Muscle layer of duodenum (tissue), 2 donors: ENCODE measurements around the gene HOXA9.

Source experiments
- H3K27ac ChIP-seq: one replicate; pipeline ENCODE4 v1.7.0; 2013; ENCODE audit warnings: mild to moderate bottlenecking, low read length
- H3K27me3 ChIP-seq: one replicate; pipeline ENCODE4 v1.7.0; 2013; ENCODE audit warnings: low read depth, mild to moderate bottlenecking, control low read depth, low read length
- H3K36me3 ChIP-seq, 2 donors: one replicate each; pipeline ENCODE4 v1.7.0; 2013; ENCODE audit warnings: low read length in 2 of 2, control low read depth in 1 of 2, mild to moderate bottlenecking in 1 of 2; ENCODE audit not compliant: insufficient read depth in 2 of 2, control insufficient read depth in 1 of 2
- H3K4me1 ChIP-seq, 2 donors: one replicate each; pipeline ENCODE4 v1.7.0; 2013; ENCODE audit warnings: low read length in 2 of 2, mild to moderate bottlenecking in 2 of 2, control low read depth in 1 of 2, moderate library complexity in 1 of 2; ENCODE audit not compliant: insufficient read depth in 2 of 2, control insufficient read depth in 1 of 2
- H3K4me3 ChIP-seq, 2 donors: one replicate each; pipeline ENCODE4 v1.7.0; 2013; ENCODE audit warnings: low read length in 2 of 2, low read depth in 1 of 2, mild to moderate bottlenecking in 1 of 2
- H3K9me3 ChIP-seq, 2 donors: one replicate each; pipeline ENCODE4 v1.7.0; 2013; ENCODE audit warnings: low read length in 2 of 2, control low read depth in 1 of 2, mild to moderate bottlenecking in 1 of 2; ENCODE audit not compliant: control insufficient read depth in 1 of 2
- donor health status: healthy.

The HOXA9 gene

DNA sequence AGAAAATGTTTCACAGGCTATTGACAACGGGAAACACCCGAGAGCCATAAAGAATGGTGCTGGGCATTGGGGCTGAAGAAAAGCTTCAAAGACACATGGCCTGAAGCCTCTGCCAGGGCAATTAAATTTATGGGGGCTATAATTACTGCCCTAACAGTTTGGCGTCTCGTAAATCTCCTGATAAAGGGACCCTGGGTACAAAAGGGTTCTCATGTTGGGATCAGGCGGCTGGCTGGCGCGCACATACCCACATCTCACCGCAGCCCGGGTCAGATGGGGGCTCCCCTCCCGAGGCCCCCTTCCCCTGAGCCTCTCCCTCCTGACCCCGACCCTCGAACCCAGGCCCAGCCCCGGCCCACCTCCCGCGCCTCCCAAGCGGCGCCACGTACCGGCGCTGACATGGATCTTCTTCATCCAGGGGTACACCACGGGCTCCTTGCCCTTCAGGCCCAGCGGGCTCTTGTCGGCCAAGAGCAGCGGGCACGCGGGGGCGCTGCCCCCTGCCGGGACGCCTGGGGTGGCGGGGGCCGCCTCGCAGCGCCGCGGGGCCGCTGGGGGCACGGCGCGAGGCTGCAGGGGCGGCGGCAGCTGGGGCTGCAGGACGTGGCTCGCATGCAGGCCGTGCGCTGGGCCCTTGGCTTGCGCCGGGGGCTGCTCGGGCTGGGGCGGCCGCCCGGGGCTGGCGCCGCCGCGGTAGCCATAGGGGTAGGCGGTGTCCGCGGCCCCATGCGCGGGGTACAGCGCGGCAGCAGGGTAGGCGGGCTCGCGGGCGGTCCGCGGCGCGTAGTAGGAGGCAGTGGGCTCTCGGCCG lies 35.4 kb downstream of the HOXA9 start:
- Histone ChIP-seq H3K36me3 (no peaks in the 10 kb centered on the region), H3K27me3 (no peaks in the 10 kb centered on the region), H3K4me3 (peak overlapping the region; percentile 62 to 64), H3K27ac (peak overlapping the region; percentile 77), H3K4me1 (peaks cover 26 to 56% of the 10 kb centered on the region in 2 donors), H3K9me3 (no peaks in the 10 kb centered on the region)

DNA sequence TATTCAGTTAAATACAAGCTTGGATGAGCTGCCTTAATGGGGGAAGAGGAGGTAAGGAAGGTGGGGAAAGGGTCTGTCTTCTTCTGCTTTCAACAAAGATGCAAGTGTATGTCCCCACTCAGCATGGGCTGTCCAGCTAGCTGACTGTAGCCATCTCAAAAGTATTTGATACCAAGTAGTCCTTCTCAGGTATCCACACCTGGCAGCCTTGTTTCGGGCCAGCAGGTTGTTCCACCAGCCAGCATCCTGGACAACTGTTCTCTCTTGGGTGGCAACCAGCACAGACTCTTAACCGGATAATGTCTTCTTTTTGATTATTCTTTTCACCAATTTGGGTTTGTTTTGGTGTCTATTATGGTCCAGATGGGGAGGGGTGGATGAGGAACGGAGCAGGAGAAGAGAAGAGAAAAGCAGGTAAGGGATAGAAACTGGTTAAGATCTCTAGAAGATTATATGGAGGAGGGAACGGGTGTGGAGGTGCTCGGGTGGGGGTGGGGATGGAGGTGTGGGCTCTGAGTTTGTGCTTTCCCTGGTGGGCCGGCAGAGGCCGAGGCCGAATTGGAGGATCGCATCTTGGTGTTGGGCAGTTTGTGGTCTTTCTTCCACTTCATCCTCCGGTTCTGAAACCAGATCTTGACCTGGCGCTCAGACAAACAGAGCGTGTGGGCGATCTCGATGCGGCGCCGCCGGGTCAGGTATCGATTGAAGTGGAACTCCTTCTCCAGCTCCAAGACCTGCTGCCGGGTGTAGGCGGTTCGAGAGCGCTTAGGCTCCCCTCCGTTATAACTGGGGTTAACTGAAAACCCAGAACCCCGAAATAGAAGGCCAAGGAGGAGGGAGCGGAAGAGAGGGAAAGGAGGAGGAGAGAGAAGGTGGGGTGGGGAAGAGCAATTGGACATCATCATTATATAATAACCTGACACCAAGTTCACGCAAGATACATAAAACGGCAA lies 36.3 kb downstream of the HOXA9 start:
- H3K27me3 ChIP-seq, result no peaks in the 10 kb centered on the region

GRCh38 chr7:27128034-27128433 lies 37.3 kb downstream of the HOXA9 start:
- no peaks in the 10 kb centered on the region for H3K9me3 ChIP-seq
- H3K36me3 ChIP-seq, result no peaks in the 10 kb centered on the region
- no peaks in the 10 kb centered on the region for H3K27me3 ChIP-seq
- peaks cover 22 to 40% of the 10 kb centered on the region in 2 donors for H3K4me1 ChIP-seq
- peak overlapping the region; percentile 8 to 12 for H3K4me3 ChIP-seq
- peak overlapping the region; percentile 77 for H3K27ac ChIP-seq

More for the DNA sequence above, 36.3 kb downstream of the HOXA9 start:
- no peaks in the 10 kb centered on the region for H3K36me3 ChIP-seq
- H3K27ac ChIP-seq, result peak overlapping the region; percentile 77
- H3K9me3 ChIP-seq, result no peaks in the 10 kb centered on the region
- peaks cover 27 to 47% of the 10 kb centered on the region in 2 donors for H3K4me1 ChIP-seq
- H3K4me3 ChIP-seq, result peak overlapping the region; percentile 62 to 64

- Histone ChIP-seq H3K27me3 (no peaks in the 10 kb centered on the region), H3K4me3 (peak overlapping the region; percentile 7 to 16), H3K27ac (peak overlapping the region; percentile 89), H3K9me3 (no peaks in the 10 kb centered on the region), H3K4me1 (peaks cover 22 to 37% of the 10 kb centered on the region in 2 donors), H3K36me3 (no peaks in the 10 kb centered on the region)
Observed at GRCh38 chr7:27126596-27127327, 38.6 kb downstream of the HOXA9 start.

DNA sequence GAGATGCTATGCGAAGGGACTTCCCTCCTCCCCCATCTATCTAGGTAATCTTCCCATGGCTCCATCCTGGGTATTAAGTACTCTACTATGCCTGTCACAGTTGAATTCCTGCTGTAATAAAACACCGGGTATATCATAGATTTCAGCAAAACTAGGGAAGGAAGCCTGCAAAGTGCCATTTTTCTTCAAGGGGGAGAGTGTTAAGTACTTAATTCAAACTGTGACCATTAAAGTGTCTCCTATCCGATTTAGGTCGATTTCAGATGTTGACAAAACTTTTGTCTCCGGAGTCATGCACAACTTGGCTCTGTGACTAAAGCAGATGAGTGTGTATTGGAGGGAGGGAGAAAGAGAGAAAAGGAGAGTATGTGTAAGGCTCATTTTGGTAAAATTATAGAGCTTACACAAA lies 39.3 kb downstream of the HOXA9 start:
- no peaks in the 10 kb centered on the region for H3K27me3 ChIP-seq
- H3K36me3 ChIP-seq, result no peaks in the 10 kb centered on the region
- peak overlapping the region in 1 of 2 donors; percentile 17 for H3K4me3 ChIP-seq
- no peaks in the 10 kb centered on the region for H3K9me3 ChIP-seq
- peak overlapping the region; percentile 89 for H3K27ac ChIP-seq
- H3K4me1 ChIP-seq, result peaks cover 17 to 34% of the 10 kb centered on the region in 2 donors

GRCh38 chr7:27124902-27125689 lies 40.2 kb downstream of the HOXA9 start:
- peak overlapping the region; percentile 89 for H3K27ac ChIP-seq

GRCh38 chr7:27124096-27124901 lies 41.0 kb downstream of the HOXA9 start:
- no peaks in the 10 kb centered on the region for H3K9me3 ChIP-seq
- peak overlapping the region; percentile 56 to 62 for H3K4me3 ChIP-seq
- no peaks in the 10 kb centered on the region for H3K27me3 ChIP-seq
- peaks cover 17 to 49% of the 10 kb centered on the region in 2 donors for H3K4me1 ChIP-seq
- no peaks in the 10 kb centered on the region for H3K36me3 ChIP-seq
- peak overlapping the region; percentile 89 for H3K27ac ChIP-seq

More at GRCh38 chr7:27124902-27125689, 40.2 kb downstream of the HOXA9 start:
- H3K4me1 ChIP-seq, result peaks cover 17 to 41% of the 10 kb centered on the region in 2 donors
- H3K36me3 ChIP-seq, result no peaks in the 10 kb centered on the region
- H3K9me3 ChIP-seq, result no peaks in the 10 kb centered on the region
- H3K27me3 ChIP-seq, result no peaks in the 10 kb centered on the region
- H3K4me3 ChIP-seq, result peak overlapping the region in 1 of 2 donors; percentile 62

GRCh38 chr7:27123477-27124053 lies 41.8 kb downstream of the HOXA9 start:
- no peaks in the 10 kb centered on the region for H3K27me3 ChIP-seq
- H3K36me3 ChIP-seq, result no peaks in the 10 kb centered on the region
- peaks cover 21 to 50% of the 10 kb centered on the region in 2 donors for H3K4me1 ChIP-seq
- H3K4me3 ChIP-seq, result peak overlapping the region; percentile 56 to 62
- H3K9me3 ChIP-seq, result no peaks in the 10 kb centered on the region
- peak overlapping the region; percentile 89 for H3K27ac ChIP-seq

- Histone ChIP-seq H3K27ac (peak overlapping the region; percentile 89), H3K36me3 (no peaks in the 10 kb centered on the region), H3K27me3 (no peaks in the 10 kb centered on the region), H3K4me3 (peak overlapping the region; percentile 56 to 62), H3K9me3 (no peaks in the 10 kb centered on the region), H3K4me1 (peaks cover 22 to 47% of the 10 kb centered on the region in 2 donors)
Observed at GRCh38 chr7:27123007-27123476, 42.3 kb downstream of the HOXA9 start.
